GM23338 (cell line): ENCODE data around the gene CARD9. TPM values are rescaled to one million over a fixed set of nuclear protein-coding genes. Genes with fewer than 3 reads are reported as not detected.

Experiments used
- ATAC-seq: fragments of 200-7000 bp; cut with Tn5 transposase; 3 replicates; pipeline ENCODE4 v1.9.1; 2020
- DNase-seq: peaks from one replicate; pipeline ENCODE4 v3.0.0-alpha.2; 2015; ENCODE audit warnings: low spot score
- H2AFZ ChIP-seq: fragments of 200-600 bp; sonication (generic); 2 replicates; pipeline ENCODE4 v1.8.0; 2016; ENCODE audit warnings: antibody characterized with exemption, mild to moderate bottlenecking, moderate library complexity
- H3F3A ChIP-seq: fragments of 200-600 bp; sonication (generic); replicated peaks from 2 replicates; pipeline ENCODE4 v1.8.0; 2017; ENCODE audit warnings: antibody characterized with exemption, mixed run types, low read depth
- H3K27ac ChIP-seq: fragments of 200-600 bp; sonication (generic); 2 replicates; pipeline ENCODE4 v1.6.1; 2016; ENCODE audit warnings: low read depth
- H3K27me3 ChIP-seq: fragments of 200-600 bp; sonication (generic); 2 replicates; pipeline ENCODE4 v1.8.0; 2016; ENCODE audit warnings: mild to moderate bottlenecking, mixed run types, moderate library complexity; ENCODE audit not compliant: insufficient read depth
- H3K36me3 ChIP-seq: fragments of 200-600 bp; sonication (generic); 2 replicates; pipeline ENCODE4 v1.8.0; 2016; ENCODE audit warnings: mild to moderate bottlenecking; ENCODE audit not compliant: insufficient read depth
- H3K4me1 ChIP-seq: fragments of 200-600 bp; sonication (generic); 2 replicates; pipeline ENCODE4 v1.8.0; 2016; ENCODE audit warnings: mild to moderate bottlenecking, moderate library complexity; ENCODE audit not compliant: insufficient read depth
- H3K4me2 ChIP-seq: fragments of 200-600 bp; sonication (generic); 2 replicates; pipeline ENCODE4 v1.7.1; 2017; ENCODE audit warnings: mixed run types
- H3K4me3 ChIP-seq: fragments of 200-600 bp; sonication (generic); 2 replicates; pipeline ENCODE4 v1.6.1; 2016; ENCODE audit warnings: mixed run types
- H3K79me2 ChIP-seq: fragments of 200-600 bp; sonication (generic); replicated peaks from 2 replicates; pipeline ENCODE4 v1.8.0; 2017; ENCODE audit warnings: mild to moderate bottlenecking; ENCODE audit not compliant: insufficient read depth
- H3K9me2 ChIP-seq: fragments of 200-600 bp; sonication (generic); 2 replicates; pipeline ENCODE4 v1.8.0; 2017; ENCODE audit not compliant: insufficient read depth
- H4K20me1 ChIP-seq: fragments of 200-600 bp; sonication (generic); replicated peaks from 2 replicates; pipeline ENCODE4 v1.8.0; 2017; ENCODE audit warnings: mild to moderate bottlenecking; ENCODE audit not compliant: insufficient read depth
- H3K27ac Mint-ChIP-seq: 2 replicates; pipeline ENCODE4 v1.8.0; 2020; ENCODE audit warnings: inconsistent platforms, mild to moderate bottlenecking, moderate library complexity, mixed read lengths
- H3K27me3 Mint-ChIP-seq: 3 replicates; pipeline ENCODE4 v1.8.0; 2022; ENCODE audit warnings: low read depth, mild to moderate bottlenecking, moderate library complexity, mixed read lengths, inconsistent platforms; ENCODE audit not compliant: insufficient read depth, poor library complexity
- H3K36me3 Mint-ChIP-seq: 3 replicates; pipeline ENCODE4 v1.8.0; 2021; ENCODE audit warnings: low read depth, mild to moderate bottlenecking, inconsistent platforms, moderate library complexity, mixed read lengths
- H3K4me1 Mint-ChIP-seq: 3 replicates; pipeline ENCODE4 v1.8.0; 2020; ENCODE audit warnings: mild to moderate bottlenecking, inconsistent platforms, mixed read lengths
- H3K4me3 Mint-ChIP-seq: 3 replicates; pipeline ENCODE4 v1.8.0; 2021; ENCODE audit warnings: moderate library complexity, mild to moderate bottlenecking, inconsistent platforms, mixed read lengths
- H3K9me3 Mint-ChIP-seq: 3 replicates; pipeline ENCODE4 v1.8.0; 2020; ENCODE audit warnings: moderate library complexity, mild to moderate bottlenecking, inconsistent platforms, mixed read lengths
- CREB1 ChIP-seq: fragments of 250-450 bp; sonication (Bioruptor Pico); IDR thresholded peaks from 2 replicates; pipeline ENCODE4 v1.5.0; 2020; ENCODE audit warnings: low read depth, mild to moderate bottlenecking, moderate library complexity
- CTCF ChIP-seq, 2 experiments: fragments of 200-600 bp in 1 of 2; sonication (generic) in 1 of 2; conservative IDR thresholded peaks; 2 replicates each; pipeline versions ENCODE4 v1.5.1 to v1.6.1; 2016 to 2017; ENCODE audit warnings: antibody characterized with exemption in 2 of 2, low read depth in 2 of 2, mild to moderate bottlenecking in 2 of 2, moderate library complexity in 1 of 2
- ETS1 ChIP-seq: IDR thresholded peaks from 2 replicates; pipeline ENCODE4 v1.6.1; 2016; ENCODE audit warnings: antibody characterized with exemption
- EZH2 ChIP-seq: fragments of 200-600 bp; sonication (generic); IDR thresholded peaks from one replicate; pipeline ENCODE4 v1.8.0; 2017; ENCODE audit warnings: antibody characterized with exemption, mild to moderate bottlenecking, low read depth; ENCODE audit not compliant: unreplicated experiment
- NANOG ChIP-seq: IDR thresholded peaks from 2 replicates; pipeline ENCODE4 v1.6.1; 2016; ENCODE audit warnings: antibody characterized with exemption, borderline replicate concordance
- POLR2AphosphoS5 ChIP-seq: IDR thresholded peaks from 2 replicates; pipeline ENCODE4 v1.6.1; 2016; ENCODE audit warnings: antibody characterized with exemption, low read depth
- STAT1 ChIP-seq: IDR thresholded peaks from one replicate; pipeline ENCODE4 v1.6.1; 2016; ENCODE audit warnings: antibody characterized with exemption; ENCODE audit not compliant: unreplicated experiment
- ZNF114 ChIP-seq: fragments of 250-450 bp; sonication (Bioruptor Pico); IDR thresholded peaks from 2 replicates; pipeline ENCODE4 v1.5.0; 2020; ENCODE audit warnings: mild to moderate bottlenecking, moderate library complexity
- ZNF331 ChIP-seq: fragments of 250-450 bp; sonication (Bioruptor Pico); IDR thresholded peaks from 2 replicates; pipeline ENCODE4 v1.5.0; 2020; ENCODE audit warnings: low read depth, mild to moderate bottlenecking, moderate library complexity
- polyA plus RNA-seq: library from polyadenylated mRNA; unstranded; fragments of >200 nt; fragmentation: Nextera tagmentation; extraction: Ambion mirVana; gene quantifications from 2 replicates; pipeline ENCODE4 v1.2.1, GENCODE V29; 2016
- total RNA-seq: library from RNA; depleted of rRNA; stranded (reverse); fragments of >200 nt; shearing (Covaris generic); gene quantifications from 2 replicates; pipeline ENCODE4 v1.2.3, GENCODE V29; 2014
- TF ChIP-seq, protein P1 (sequence below): fragments of 250-450 bp; sonication (Bioruptor Pico); IDR thresholded peaks from 2 replicates; pipeline ENCODE4 v1.5.0; 2020; ENCODE audit warnings: mild to moderate bottlenecking, moderate library complexity

CARD9 gene
- total and polyA plus RNA-seq, 2 experiments from 2014 or later = 0.49 to 0.63 TPM

DNA sequence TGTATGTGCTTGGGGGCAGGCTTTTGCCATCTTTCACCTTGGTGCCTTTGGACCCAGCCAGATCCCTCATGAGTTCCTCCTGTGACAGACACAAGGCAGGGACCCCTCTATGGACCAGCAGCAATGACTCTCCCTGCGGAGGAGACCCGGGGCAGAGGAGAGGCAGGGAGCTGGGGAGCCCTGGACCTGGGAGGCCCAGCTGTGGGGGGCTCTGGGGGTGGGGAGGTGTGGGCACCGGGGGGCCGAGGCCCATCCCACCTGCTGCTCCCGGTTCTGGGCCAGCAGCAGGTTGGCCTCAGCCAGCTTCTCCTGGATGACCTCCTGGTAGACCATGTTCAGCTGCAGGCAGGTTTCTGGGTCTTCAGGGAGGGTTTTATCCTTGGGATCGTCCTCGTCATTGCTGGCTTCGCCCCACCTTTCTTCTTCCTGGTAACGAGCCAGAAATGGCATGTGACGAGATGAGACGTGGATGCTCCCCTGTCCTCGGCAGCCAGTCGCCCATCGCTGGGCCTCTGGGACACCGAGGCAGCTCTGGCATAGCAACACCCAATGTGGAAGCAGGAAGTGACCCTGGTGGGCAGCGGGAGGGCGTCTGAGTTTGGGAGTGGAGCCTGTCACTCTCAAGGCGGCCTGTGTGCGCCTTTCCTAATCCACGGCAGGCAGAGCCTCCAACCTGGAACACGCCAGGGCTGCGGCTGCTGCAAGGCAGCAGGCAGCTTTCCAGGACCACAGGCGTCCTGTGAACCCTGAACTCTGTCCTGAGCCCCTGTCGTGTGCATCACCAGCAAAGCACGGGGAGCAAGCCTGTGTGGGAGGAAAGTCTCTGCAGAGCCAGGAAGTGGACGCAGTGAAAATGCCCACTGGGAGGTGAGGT lies 22.1 kb upstream of the CARD9 start:
- Histone ChIP-seq H2AFZ (no peak overlapping the region), H3K27me3 (no peaks in the 10 kb centered on the region), H3K79me2 (peaks cover 32% of the 10 kb centered on the region), H3K4me1 (peaks cover 3% of the 10 kb centered on the region; the same call in 1 of the 2 replicates), H3K27ac (no peak overlapping the region), H3K36me3 (peaks cover 17% of the 10 kb centered on the region), H3K9me2 (no peaks in the 10 kb centered on the region), H3K4me3 (no peak overlapping the region), H3K4me2 (no peak overlapping the region), H4K20me1 (peaks cover 12% of the 10 kb centered on the region), H3F3A (peaks cover 5% of the 10 kb centered on the region)
- peaks cover 62% of the 10 kb centered on the region for H3K36me3 Mint-ChIP-seq
- no peak overlapping the region for H3K4me3 Mint-ChIP-seq
- DNase-seq = no peak
- peaks cover 12% of the 10 kb centered on the region for H3K27me3 Mint-ChIP-seq
- H3K9me3 Mint-ChIP-seq = no peaks in the 10 kb centered on the region
- no peak for ATAC-seq
- H3K4me1 Mint-ChIP-seq = peaks cover 9% of the 10 kb centered on the region
- no peak overlapping the region; the same call in 1 of the 2 replicates for H3K27ac Mint-ChIP-seq
- TF ChIP-seq STAT1 = no peak
- no peak for TF ChIP-seq CREB1 (CRISPR knock-in tag)
- TF ChIP-seq ETS1 = no peak
- TF ChIP-seq ZNF331 (CRISPR knock-in tag) = no peak
- no peak for TF ChIP-seq ZNF114 (CRISPR knock-in tag)

DNA sequence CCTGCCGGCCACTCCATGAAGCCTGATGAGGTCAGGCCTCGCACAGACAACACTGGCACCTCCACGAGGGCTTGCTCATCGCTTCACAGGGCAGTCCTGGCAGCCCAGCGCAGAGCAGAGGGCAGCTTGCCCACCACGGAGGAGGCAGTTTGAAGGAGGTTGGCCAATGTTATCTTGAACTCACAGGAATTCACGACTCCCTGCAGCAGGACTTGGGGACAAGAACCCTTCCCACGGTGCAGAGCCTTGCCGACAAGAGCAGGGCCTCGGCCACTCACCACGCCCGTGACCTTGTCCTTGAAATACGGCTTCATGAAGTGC lies 21.5 kb upstream of the CARD9 start:
- Histone ChIP-seq H3K79me2 (peaks cover 32% of the 10 kb centered on the region), H3K9me2 (no peaks in the 10 kb centered on the region), H3K27me3 (no peaks in the 10 kb centered on the region), H4K20me1 (peaks cover 12% of the 10 kb centered on the region), H3K27ac (no peak overlapping the region), H3K36me3 (peaks cover 17% of the 10 kb centered on the region), H3F3A (peaks cover 4% of the 10 kb centered on the region; the same call in 1 of the 2 replicates), H3K4me3 (no peak overlapping the region), H2AFZ (no peak overlapping the region), H3K4me2 (no peak overlapping the region), H3K4me1 (peaks cover 3% of the 10 kb centered on the region; the same call in 1 of the 2 replicates)
- no peak overlapping the region; the same call in 1 of the 2 replicates for H3K27ac Mint-ChIP-seq
- H3K9me3 Mint-ChIP-seq = no peaks in the 10 kb centered on the region
- H3K4me1 Mint-ChIP-seq = peaks cover 9% of the 10 kb centered on the region
- DNase-seq (no peak), ATAC-seq (no peak)
- H3K27me3 Mint-ChIP-seq = peaks cover 12% of the 10 kb centered on the region
- H3K36me3 Mint-ChIP-seq = peaks cover 66% of the 10 kb centered on the region
- no peak overlapping the region for H3K4me3 Mint-ChIP-seq
- TF ChIP-seq NANOG (no peak), ZNF114 (CRISPR knock-in tag) (no peak), STAT1 (no peak), EZH2 (no peak), POLR2AphosphoS5 (no peak), ZNF331 (CRISPR knock-in tag) (no peak), CREB1 (CRISPR knock-in tag) (no peak), ETS1 (no peak), CTCF (conservative IDR thresholded peaks at IDR 0.05; ENCODE audit: low read depth in 2 of 2) (no peak)
- TF ChIP-seq, protein P1, sequence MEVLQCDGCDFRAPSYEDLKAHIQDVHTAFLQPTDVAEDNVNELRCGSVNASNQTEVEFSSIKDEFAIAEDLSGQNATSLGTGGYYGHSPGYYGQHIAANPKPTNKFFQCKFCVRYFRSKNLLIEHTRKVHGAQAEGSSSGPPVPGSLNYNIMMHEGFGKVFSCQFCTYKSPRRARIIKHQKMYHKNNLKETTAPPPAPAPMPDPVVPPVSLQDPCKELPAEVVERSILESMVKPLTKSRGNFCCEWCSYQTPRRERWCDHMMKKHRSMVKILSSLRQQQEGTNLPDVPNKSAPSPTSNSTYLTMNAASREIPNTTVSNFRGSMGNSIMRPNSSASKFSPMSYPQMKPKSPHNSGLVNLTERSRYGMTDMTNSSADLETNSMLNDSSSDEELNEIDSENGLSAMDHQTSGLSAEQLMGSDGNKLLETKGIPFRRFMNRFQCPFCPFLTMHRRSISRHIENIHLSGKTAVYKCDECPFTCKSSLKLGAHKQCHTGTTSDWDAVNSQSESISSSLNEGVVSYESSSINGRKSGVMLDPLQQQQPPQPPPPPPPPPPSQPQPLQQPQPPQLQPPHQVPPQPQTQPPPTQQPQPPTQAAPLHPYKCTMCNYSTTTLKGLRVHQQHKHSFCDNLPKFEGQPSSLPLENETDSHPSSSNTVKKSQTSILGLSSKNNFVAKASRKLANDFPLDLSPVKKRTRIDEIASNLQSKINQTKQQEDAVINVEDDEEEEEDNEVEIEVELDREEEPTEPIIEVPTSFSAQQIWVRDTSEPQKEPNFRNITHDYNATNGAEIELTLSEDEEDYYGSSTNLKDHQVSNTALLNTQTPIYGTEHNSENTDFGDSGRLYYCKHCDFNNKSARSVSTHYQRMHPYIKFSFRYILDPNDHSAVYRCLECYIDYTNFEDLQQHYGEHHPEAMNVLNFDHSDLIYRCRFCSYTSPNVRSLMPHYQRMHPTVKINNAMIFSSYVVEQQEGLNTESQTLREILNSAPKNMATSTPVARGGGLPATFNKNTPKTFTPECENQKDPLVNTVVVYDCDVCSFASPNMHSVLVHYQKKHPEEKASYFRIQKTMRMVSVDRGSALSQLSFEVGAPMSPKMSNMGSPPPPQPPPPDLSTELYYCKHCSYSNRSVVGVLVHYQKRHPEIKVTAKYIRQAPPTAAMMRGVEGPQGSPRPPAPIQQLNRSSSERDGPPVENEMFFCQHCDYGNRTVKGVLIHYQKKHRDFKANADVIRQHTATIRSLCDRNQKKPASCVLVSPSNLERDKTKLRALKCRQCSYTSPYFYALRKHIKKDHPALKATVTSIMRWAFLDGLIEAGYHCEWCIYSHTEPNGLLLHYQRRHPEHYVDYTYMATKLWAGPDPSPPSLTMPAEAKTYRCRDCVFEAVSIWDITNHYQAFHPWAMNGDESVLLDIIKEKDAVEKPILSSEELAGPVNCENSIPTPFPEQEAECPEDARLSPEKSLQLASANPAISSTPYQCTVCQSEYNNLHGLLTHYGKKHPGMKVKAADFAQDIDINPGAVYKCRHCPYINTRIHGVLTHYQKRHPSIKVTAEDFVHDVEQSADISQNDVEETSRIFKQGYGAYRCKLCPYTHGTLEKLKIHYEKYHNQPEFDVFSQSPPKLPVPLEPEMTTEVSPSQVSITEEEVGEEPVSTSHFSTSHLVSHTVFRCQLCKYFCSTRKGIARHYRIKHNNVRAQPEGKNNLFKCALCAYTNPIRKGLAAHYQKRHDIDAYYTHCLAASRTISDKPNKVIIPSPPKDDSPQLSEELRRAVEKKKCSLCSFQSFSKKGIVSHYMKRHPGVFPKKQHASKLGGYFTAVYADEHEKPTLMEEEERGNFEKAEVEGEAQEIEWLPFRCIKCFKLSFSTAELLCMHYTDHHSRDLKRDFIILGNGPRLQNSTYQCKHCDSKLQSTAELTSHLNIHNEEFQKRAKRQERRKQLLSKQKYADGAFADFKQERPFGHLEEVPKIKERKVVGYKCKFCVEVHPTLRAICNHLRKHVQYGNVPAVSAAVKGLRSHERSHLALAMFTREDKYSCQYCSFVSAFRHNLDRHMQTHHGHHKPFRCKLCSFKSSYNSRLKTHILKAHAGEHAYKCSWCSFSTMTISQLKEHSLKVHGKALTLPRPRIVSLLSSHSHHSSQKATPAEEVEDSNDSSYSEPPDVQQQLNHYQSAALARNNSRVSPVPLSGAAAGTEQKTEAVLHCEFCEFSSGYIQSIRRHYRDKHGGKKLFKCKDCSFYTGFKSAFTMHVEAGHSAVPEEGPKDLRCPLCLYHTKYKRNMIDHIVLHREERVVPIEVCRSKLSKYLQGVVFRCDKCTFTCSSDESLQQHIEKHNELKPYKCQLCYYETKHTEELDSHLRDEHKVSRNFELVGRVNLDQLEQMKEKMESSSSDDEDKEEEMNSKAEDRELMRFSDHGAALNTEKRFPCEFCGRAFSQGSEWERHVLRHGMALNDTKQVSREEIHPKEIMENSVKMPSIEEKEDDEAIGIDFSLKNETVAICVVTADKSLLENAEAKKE = no peak
